ENCODE data around the gene MMP2. TPM values are rescaled to one million over a fixed set of nuclear protein-coding genes. Genes with fewer than 3 reads are reported as not detected.

Gene MMP2
- total RNA-seq, 1 donor from 2014 or later = 5.6 TPM

GRCh38 chr16:55529018-55529417 is 50.0 kb downstream of the MMP2 start:
- TF ChIP-seq, protein P1, sequence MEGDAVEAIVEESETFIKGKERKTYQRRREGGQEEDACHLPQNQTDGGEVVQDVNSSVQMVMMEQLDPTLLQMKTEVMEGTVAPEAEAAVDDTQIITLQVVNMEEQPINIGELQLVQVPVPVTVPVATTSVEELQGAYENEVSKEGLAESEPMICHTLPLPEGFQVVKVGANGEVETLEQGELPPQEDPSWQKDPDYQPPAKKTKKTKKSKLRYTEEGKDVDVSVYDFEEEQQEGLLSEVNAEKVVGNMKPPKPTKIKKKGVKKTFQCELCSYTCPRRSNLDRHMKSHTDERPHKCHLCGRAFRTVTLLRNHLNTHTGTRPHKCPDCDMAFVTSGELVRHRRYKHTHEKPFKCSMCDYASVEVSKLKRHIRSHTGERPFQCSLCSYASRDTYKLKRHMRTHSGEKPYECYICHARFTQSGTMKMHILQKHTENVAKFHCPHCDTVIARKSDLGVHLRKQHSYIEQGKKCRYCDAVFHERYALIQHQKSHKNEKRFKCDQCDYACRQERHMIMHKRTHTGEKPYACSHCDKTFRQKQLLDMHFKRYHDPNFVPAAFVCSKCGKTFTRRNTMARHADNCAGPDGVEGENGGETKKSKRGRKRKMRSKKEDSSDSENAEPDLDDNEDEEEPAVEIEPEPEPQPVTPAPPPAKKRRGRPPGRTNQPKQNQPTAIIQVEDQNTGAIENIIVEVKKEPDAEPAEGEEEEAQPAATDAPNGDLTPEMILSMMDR (conservative IDR thresholded peaks at IDR 0.05; ENCODE audit: low read depth, low read length) = no peak
- no peak for DNase-seq (ENCODE audit: low read depth)
- H3K4me3 ChIP-seq (ENCODE audit: low read depth, low read length) = no peak overlapping the region

- TF ChIP-seq, protein P1 (conservative IDR thresholded peaks at IDR 0.05; ENCODE audit: low read depth, low read length) = no peak
- H3K4me3 ChIP-seq (ENCODE audit: low read depth, low read length) = no peak overlapping the region
Measured at GRCh38 chr16:55530316-55530856, 51.4 kb downstream of the MMP2 start.

GRCh38 chr16:55532227-55532626 is 53.2 kb downstream of the MMP2 start:
- H3K4me3 ChIP-seq (ENCODE audit: low read depth, low read length) = no peak overlapping the region
- TF ChIP-seq, protein P1 (conservative IDR thresholded peaks at IDR 0.05; ENCODE audit: low read depth, low read length) = no peak
- DNase-seq (ENCODE audit: low read depth) = no peak

More at GRCh38 chr16:55530316-55530856, 51.4 kb downstream of the MMP2 start:
- no peak for DNase-seq (ENCODE audit: low read depth)

DNA sequence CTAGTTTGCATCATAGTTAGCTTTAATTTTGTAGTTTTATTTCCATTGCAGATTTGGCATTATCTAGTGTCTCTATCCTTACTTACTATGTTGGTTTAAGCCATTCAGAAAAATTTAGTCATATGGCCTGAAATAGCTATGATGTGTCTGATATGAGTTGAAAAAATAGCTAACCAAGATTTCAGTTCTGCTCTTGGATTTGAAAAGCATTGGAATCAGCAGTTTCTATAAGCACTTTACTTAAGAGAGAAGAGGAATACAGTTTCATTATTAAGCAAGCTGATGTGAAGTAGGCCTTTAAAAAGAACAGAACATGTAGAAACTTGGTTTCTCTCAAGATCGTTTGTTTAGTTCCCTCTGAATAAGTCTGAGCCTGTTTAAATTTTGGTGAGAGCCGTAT is 55.8 kb downstream of the MMP2 start:
- TF ChIP-seq, protein P1 (conservative IDR thresholded peaks at IDR 0.05; ENCODE audit: low read depth, low read length) = no peak
- DNase-seq (ENCODE audit: low read depth) = no peak
- no peak overlapping the region for H3K4me3 ChIP-seq (ENCODE audit: low read depth, low read length)

DNA sequence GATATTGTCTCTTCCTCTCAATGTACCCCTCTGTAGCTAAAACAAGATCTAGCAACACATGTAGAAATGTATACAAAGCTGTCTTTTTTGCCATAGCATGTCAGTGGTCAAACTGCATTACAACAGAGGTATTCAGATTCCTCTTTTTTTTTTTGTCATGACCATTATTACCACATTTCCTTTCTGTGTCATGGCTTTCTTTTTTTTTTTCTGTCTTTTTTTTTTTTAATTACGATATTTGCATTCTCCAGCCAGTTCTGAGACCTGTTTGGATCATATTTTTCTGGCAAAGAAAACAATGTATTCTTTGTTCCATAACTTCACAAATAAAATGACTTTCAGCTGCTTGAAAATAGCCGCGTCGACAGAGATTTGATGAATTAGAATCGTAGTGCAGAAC is 60.1 kb downstream of the MMP2 start:
- no peak overlapping the region for H3K4me3 ChIP-seq (ENCODE audit: low read depth, low read length)
- TF ChIP-seq, protein P1 (conservative IDR thresholded peaks at IDR 0.05; ENCODE audit: low read depth, low read length) = no peak
- DNase-seq (ENCODE audit: low read depth) = no peak

GRCh38 chr16:55539488-55539887 is 60.5 kb downstream of the MMP2 start:
- TF ChIP-seq, protein P1 (conservative IDR thresholded peaks at IDR 0.05; ENCODE audit: low read depth, low read length) = no peak
- no peak for DNase-seq (ENCODE audit: low read depth)
- H3K4me3 ChIP-seq (ENCODE audit: low read depth, low read length) = no peak overlapping the region

GRCh38 chr16:55540221-55540620 is 61.2 kb downstream of the MMP2 start:
- TF ChIP-seq, protein P1 (conservative IDR thresholded peaks at IDR 0.05; ENCODE audit: low read depth, low read length) = no peak
- H3K4me3 ChIP-seq (ENCODE audit: low read depth, low read length) = no peak overlapping the region
- DNase-seq (ENCODE audit: low read depth) = no peak

Data from epithelial cell of proximal tubule (primary cell).